Central memory CD8-positive, alpha-beta T cell (primary cell): ENCODE results near the gene NDST4.

ENCODE experiments used
- ATAC-seq: fragments of 150-1000 bp; cut with Tn5 transposase; replicated peaks from 2 replicates; pipeline ENCODE4 v1.10.0; 2022; ENCODE audit warnings: mild to moderate bottlenecking, moderate FRiP score, moderate number of reproducible peaks; ENCODE audit not compliant: poor library complexity, severe bottlenecking; ENCODE audit errors: extremely low read depth
- DNase-seq, 2 donors: peaks; one replicate each; pipeline ENCODE4 v3.0.0; 2021; ENCODE audit warnings: low spot score in 2 of 2
- H3K27ac Mint-ChIP-seq: one replicate; pipeline ENCODE4 v1.8.0; 2022; ENCODE audit warnings: low read depth, mild to moderate bottlenecking, moderate library complexity, mixed read lengths
- H3K27me3 Mint-ChIP-seq: one replicate; pipeline ENCODE4 v1.8.0; 2022; ENCODE audit warnings: mixed read lengths
- H3K36me3 Mint-ChIP-seq: one replicate; pipeline ENCODE4 v1.8.0; 2022; ENCODE audit warnings: mild to moderate bottlenecking, moderate library complexity, mixed read lengths; ENCODE audit not compliant: insufficient read depth
- H3K4me1 Mint-ChIP-seq: one replicate; pipeline ENCODE4 v1.8.0; 2022; ENCODE audit warnings: mixed read lengths
- H3K4me3 Mint-ChIP-seq: one replicate; pipeline ENCODE4 v1.8.0; 2022; ENCODE audit warnings: mild to moderate bottlenecking, moderate library complexity, mixed read lengths
- H3K9me3 Mint-ChIP-seq: one replicate; pipeline ENCODE4 v1.8.0; 2022; ENCODE audit warnings: mixed read lengths

Gene NDST4

DNA sequence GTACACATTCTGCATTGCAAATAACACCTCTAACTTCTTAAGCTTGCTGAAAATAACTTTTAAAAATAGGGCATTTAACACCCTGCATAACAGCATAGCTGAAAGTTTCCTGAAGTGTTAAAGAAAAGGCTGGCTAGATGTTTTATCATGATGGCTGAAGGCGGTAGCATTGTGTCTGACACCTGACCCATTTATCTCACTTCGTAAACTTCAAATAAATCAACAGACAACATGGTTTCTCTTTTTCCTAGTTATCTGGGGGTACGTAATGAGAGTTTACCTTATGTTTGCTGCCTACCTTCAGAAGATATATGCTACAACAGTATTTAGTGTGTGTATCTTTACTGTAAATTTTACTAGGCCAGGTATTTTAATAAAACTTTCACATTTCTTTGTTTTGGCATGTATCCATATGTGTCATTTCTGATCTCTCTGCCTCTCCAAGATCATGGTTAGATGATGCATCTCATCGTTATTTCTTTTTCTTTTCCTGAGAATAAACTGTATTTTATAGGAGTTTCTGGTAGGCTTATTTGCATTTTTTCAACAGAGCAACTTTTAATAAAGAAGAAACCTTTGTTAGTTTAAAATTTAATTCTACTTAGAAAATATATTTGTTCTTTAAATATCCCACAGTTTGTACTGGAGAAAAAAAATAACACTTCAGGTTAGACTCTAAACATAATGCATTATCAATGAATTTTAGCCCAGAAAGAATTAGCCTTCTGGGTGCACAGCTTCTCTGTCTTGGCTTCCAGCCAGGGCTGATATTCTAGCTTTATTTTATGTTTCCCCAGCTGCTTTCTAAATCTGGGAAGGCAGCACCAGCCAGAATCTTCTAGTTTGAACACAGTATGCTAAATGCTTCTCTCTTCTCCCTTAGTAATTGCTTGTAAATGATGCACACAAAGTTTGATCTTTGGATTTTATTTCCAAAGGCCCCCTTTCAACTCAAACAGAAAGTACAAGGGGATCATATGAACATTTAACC, 2.9 kb downstream of the NDST4 start:
- ATAC-seq: no peak
- H3K9me3 Mint-ChIP-seq: no peaks in the 10 kb centered on the region
- H3K27me3 Mint-ChIP-seq: no peaks in the 10 kb centered on the region
- DNase-seq: no peak
- no peak overlapping the region for H3K4me3 Mint-ChIP-seq
- H3K4me1 Mint-ChIP-seq: no peaks in the 10 kb centered on the region
- no peak overlapping the region for H3K27ac Mint-ChIP-seq
- H3K36me3 Mint-ChIP-seq: no peaks in the 10 kb centered on the region

DNA sequence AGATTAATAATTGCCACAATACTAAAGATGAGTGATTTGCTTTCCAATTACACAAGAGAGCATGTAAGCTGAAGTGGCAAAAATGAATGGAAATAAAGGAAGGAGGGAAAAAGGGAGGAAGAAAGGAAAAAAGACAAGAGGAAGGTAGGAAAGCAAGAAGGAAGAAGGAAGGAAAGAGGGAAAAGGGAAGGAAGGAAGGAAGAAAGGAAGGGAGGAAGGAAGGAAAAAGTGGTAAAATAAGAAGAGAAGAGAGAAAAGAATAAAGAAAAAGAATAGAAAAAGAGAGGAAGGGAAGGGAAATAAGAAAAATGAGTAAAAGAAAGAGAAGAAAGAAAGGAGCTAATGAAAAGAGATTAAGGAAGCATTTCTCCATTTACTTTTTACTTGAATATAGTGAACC, 4.6 kb downstream of the NDST4 start:
- ATAC-seq: no peak
- Mint-ChIP-seq H3K9me3 (no peaks in the 10 kb centered on the region), H3K36me3 (no peaks in the 10 kb centered on the region), H3K4me3 (no peak overlapping the region), H3K27me3 (no peaks in the 10 kb centered on the region), H3K27ac (no peak overlapping the region), H3K4me1 (no peaks in the 10 kb centered on the region)
- DNase-seq: no peak

DNA sequence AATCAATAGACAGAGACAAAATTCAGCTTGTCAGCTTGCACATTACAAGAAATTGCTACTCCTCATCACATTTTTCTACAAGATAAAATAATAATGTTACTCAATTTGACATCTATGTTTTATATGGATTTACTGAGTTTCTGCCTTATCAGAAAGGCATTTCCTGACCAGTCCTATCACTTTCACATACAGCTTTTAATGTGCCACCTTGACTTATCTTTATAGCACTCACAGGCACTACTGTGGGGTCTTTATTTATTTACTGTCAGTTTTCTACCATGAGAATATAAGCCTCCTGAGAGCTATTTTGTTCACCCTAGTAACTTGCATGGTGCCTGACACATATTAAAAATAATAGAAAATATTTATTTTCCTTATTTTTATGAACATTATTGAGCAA, 6.0 kb downstream of the NDST4 start:
- no peaks in the 10 kb centered on the region for H3K9me3 Mint-ChIP-seq
- no peaks in the 10 kb centered on the region for H3K4me1 Mint-ChIP-seq
- no peaks in the 10 kb centered on the region for H3K36me3 Mint-ChIP-seq
- no peak for DNase-seq
- ATAC-seq: no peak
- no peak overlapping the region for H3K4me3 Mint-ChIP-seq
- no peaks in the 10 kb centered on the region for H3K27me3 Mint-ChIP-seq
- no peak overlapping the region for H3K27ac Mint-ChIP-seq

- ATAC-seq (no peak), DNase-seq (no peak)
- Mint-ChIP-seq H3K27me3 (no peaks in the 10 kb centered on the region), H3K27ac (no peak overlapping the region), H3K9me3 (no peaks in the 10 kb centered on the region), H3K36me3 (no peaks in the 10 kb centered on the region), H3K4me3 (no peak overlapping the region), H3K4me1 (no peaks in the 10 kb centered on the region)
Observed at GRCh38 chr4:115101675-115102074, 11.7 kb downstream of the NDST4 start.

DNA sequence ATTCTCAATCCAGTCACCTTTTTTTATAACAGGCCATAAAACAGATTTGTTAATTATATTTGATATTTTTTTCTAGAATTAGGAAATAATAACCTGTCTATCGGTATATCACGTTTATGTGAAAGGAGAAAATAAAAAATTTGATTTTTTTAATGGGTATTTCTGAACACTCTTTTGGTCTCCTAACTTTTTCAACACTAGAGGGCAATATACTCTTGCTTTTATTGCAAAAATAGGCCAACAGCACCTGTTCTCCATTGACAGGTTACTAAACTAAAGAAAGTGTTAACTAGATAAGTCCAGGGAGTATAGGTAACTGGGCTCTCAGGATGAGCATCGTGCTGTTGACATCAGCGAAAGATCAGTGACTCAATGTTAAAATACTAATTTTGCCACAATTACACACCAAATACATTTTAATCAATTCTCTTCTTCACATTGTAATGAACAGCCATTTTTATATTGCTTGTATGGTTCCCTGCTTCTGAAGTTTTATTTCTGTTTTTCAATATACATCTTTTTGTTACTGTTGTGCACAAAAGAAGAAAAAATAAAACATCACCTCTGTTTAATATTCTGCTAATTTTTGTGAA, 22.8 kb downstream of the NDST4 start:
- Mint-ChIP-seq H3K27me3 (no peaks in the 10 kb centered on the region), H3K27ac (no peak overlapping the region), H3K36me3 (no peaks in the 10 kb centered on the region), H3K9me3 (no peaks in the 10 kb centered on the region), H3K4me3 (no peak overlapping the region), H3K4me1 (no peaks in the 10 kb centered on the region)
- ATAC-seq (no peak), DNase-seq (no peak)

GRCh38 chr4:115082633-115083032, 30.8 kb downstream of the NDST4 start:
- no peak for ATAC-seq
- Mint-ChIP-seq H3K36me3 (peaks cover 2% of the 10 kb centered on the region), H3K27me3 (no peaks in the 10 kb centered on the region), H3K27ac (no peak overlapping the region), H3K4me1 (no peaks in the 10 kb centered on the region), H3K9me3 (peaks cover 7% of the 10 kb centered on the region), H3K4me3 (no peak overlapping the region)
- no peak for DNase-seq

- no peak overlapping the region for H3K27ac Mint-ChIP-seq
- H3K4me1 Mint-ChIP-seq: no peaks in the 10 kb centered on the region
- DNase-seq (no peak), ATAC-seq (no peak)
- H3K4me3 Mint-ChIP-seq: no peak overlapping the region
- H3K36me3 Mint-ChIP-seq: no peaks in the 10 kb centered on the region
- H3K9me3 Mint-ChIP-seq: no peaks in the 10 kb centered on the region
- H3K27me3 Mint-ChIP-seq: no peaks in the 10 kb centered on the region
Observed at GRCh38 chr4:115076691-115077090, 36.7 kb downstream of the NDST4 start.

DNA sequence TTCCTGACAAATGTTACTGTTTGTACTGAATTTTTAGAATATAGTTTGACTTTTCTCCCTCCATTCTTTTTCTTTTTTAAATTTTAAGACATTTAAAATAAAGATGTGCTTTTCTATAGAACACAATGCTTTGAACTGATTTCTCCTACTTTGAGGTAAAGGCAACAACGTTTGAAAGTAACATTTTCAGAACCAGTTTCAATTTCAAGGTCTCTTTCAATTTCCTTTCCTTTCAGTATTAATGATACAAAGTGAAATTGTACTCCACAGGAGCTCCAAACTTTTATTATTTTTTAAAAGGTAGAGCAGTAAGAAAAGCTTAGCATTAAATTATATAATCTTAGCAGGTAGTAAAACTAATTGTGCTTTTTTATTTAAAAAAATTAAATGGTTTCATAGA, 54.9 kb downstream of the NDST4 start:
- Mint-ChIP-seq H3K36me3 (no peaks in the 10 kb centered on the region), H3K27ac (no peak overlapping the region), H3K4me1 (no peaks in the 10 kb centered on the region), H3K4me3 (no peak overlapping the region), H3K27me3 (no peaks in the 10 kb centered on the region), H3K9me3 (no peaks in the 10 kb centered on the region)
- no peak for ATAC-seq
- DNase-seq: no peak

GRCh38 chr4:115054836-115055235, 58.6 kb downstream of the NDST4 start:
- no peaks in the 10 kb centered on the region for H3K4me1 Mint-ChIP-seq
- ATAC-seq: no peak
- no peaks in the 10 kb centered on the region for H3K9me3 Mint-ChIP-seq
- no peaks in the 10 kb centered on the region for H3K36me3 Mint-ChIP-seq
- no peak overlapping the region for H3K27ac Mint-ChIP-seq
- H3K4me3 Mint-ChIP-seq: no peak overlapping the region
- H3K27me3 Mint-ChIP-seq: no peaks in the 10 kb centered on the region
- no peak for DNase-seq

GRCh38 chr4:115053313-115053712, 60.1 kb downstream of the NDST4 start:
- Mint-ChIP-seq H3K27me3 (no peaks in the 10 kb centered on the region), H3K27ac (no peak overlapping the region), H3K36me3 (no peaks in the 10 kb centered on the region), H3K4me1 (no peaks in the 10 kb centered on the region), H3K4me3 (no peak overlapping the region), H3K9me3 (no peaks in the 10 kb centered on the region)
- no peak for DNase-seq
- no peak for ATAC-seq

GRCh38 chr4:115042496-115042895, 70.9 kb downstream of the NDST4 start:
- no peak overlapping the region for H3K4me3 Mint-ChIP-seq

DNA sequence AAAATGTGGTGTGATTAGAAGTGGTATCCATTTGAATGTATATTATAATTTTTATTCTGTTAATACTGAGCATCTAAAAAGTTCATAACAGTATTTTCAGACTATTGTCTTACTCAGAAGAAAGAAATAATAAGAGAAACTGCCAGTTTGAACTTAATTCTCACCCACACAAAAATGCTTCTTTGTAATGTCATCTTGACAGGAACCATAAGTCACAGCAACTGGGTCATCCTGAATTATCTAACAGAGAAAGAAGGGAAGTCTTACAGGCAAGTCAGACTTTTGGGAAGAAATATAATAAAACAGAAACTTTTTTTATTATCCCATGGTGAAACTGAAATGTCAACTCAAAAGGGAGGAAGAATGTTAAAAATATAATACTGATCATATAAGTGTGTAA, 83.1 kb downstream of the NDST4 start:
- Mint-ChIP-seq H3K27me3 (no peaks in the 10 kb centered on the region), H3K4me1 (no peaks in the 10 kb centered on the region), H3K27ac (no peak overlapping the region), H3K9me3 (peaks cover 4% of the 10 kb centered on the region), H3K36me3 (no peaks in the 10 kb centered on the region), H3K4me3 (no peak overlapping the region)
- ATAC-seq: no peak
- DNase-seq: no peak

More at GRCh38 chr4:115042496-115042895, 70.9 kb downstream of the NDST4 start:
- Mint-ChIP-seq H3K27me3 (no peaks in the 10 kb centered on the region), H3K27ac (no peak overlapping the region), H3K4me1 (no peaks in the 10 kb centered on the region), H3K9me3 (peaks cover 6% of the 10 kb centered on the region), H3K36me3 (no peaks in the 10 kb centered on the region)
- DNase-seq (no peak), ATAC-seq (no peak)
